NCI-H1048 (cell line): ENCODE data around the gene COMP.

Experiments used
- DNase-seq: peaks from one replicate; lab custom pipeline; 2025; lab: John Stamatoyannopoulos, UW

The COMP gene

GRCh38 chr19:18768997-18769891 is 21.9 kb downstream of the COMP start:
- DNase-seq, result no peak

GRCh38 chr19:18768046-18768771 is 22.9 kb downstream of the COMP start:
- DNase-seq, result no peak

GRCh38 chr19:18765224-18765623 is 25.9 kb downstream of the COMP start:
- DNase-seq, result no peak

- no peak for DNase-seq
These were observed 26.5 kb downstream of the COMP start for GRCh38 chr19:18764591-18765051.

- DNase-seq, result no peak
These were observed 27.2 kb downstream of the COMP start for GRCh38 chr19:18763674-18764590.

GRCh38 chr19:18762125-18763023 is 28.7 kb downstream of the COMP start:
- DNase-seq, result no peak

GRCh38 chr19:18761531-18762110 is 29.5 kb downstream of the COMP start:
- no peak for DNase-seq

GRCh38 chr19:18760440-18761383 is 30.4 kb downstream of the COMP start:
- DNase-seq, result no peak

- no peak for DNase-seq
These were observed 31.1 kb downstream of the COMP start for GRCh38 chr19:18759995-18760426.

- DNase-seq, result no peak
These were observed 31.7 kb downstream of the COMP start for GRCh38 chr19:18759304-18759994.

GRCh38 chr19:18756896-18757295 is 34.2 kb downstream of the COMP start:
- DNase-seq, result no peak

GRCh38 chr19:18754501-18754900 is 36.6 kb downstream of the COMP start:
- no peak for DNase-seq

- DNase-seq, result no peak
These were observed 39.5 kb downstream of the COMP start for GRCh38 chr19:18751571-18751970.

GRCh38 chr19:18750295-18750970 is 40.7 kb downstream of the COMP start:
- no peak for DNase-seq

GRCh38 chr19:18749362-18750231 is 41.5 kb downstream of the COMP start:
- no peak for DNase-seq

GRCh38 chr19:18746401-18747325 is 44.4 kb downstream of the COMP start:
- no peak for DNase-seq
